ENCODE results near the gene CTIF. TPM values are rescaled to one million over a fixed set of nuclear protein-coding genes. Genes with fewer than 3 reads are reported as not detected.
A peak's percentile ranks its signal among the peaks of the same experiment; 100 is the strongest.

The CTIF gene
- total RNA-seq, 1 donor from 2014 or later = 81.9 TPM

GRCh38 chr18:48723837-48724236 is 185.0 kb downstream of the CTIF start:
- ATAC-seq (no peak), DNase-seq (ENCODE audit: low spot score) (no peak)
- intact Hi-C loops (cut with DNase I) = no loop called here

GRCh38 chr18:48724442-48724841 is 185.6 kb downstream of the CTIF start:
- DNase-seq (ENCODE audit: low spot score) = no peak
- no peak for ATAC-seq
- intact Hi-C loops (cut with DNase I) = no loop called here

GRCh38 chr18:48724939-48725338 is 186.1 kb downstream of the CTIF start:
- DNase-seq (ENCODE audit: low spot score) (no peak), ATAC-seq (no peak)
- intact Hi-C loops (cut with DNase I) = no loop called here

GRCh38 chr18:48725562-48725961 is 186.7 kb downstream of the CTIF start:
- intact Hi-C loops (cut with DNase I) = no loop called here
- DNase-seq (ENCODE audit: low spot score) (no peak), ATAC-seq (no peak)

- DNase-seq (ENCODE audit: low spot score) = no peak
- intact Hi-C loops (cut with DNase I) = no loop called here
- peak; percentile 44 for ATAC-seq
These were observed 188.8 kb downstream of the CTIF start for GRCh38 chr18:48727681-48728080.

GRCh38 chr18:48728204-48728833 is 189.5 kb downstream of the CTIF start:
- ATAC-seq = peak; percentile 34
- intact Hi-C loops (cut with DNase I) = no loop called here
- DNase-seq (ENCODE audit: low spot score) = no peak

- no peak for ATAC-seq
- intact Hi-C loops (cut with DNase I) = no loop called here
- no peak for DNase-seq (ENCODE audit: low spot score)
These were observed 190.6 kb downstream of the CTIF start for GRCh38 chr18:48729404-48729803.

- ATAC-seq = no peak
- DNase-seq (ENCODE audit: low spot score) = no peak
- intact Hi-C loops (cut with DNase I) = no loop called here
These were observed 191.2 kb downstream of the CTIF start for GRCh38 chr18:48730010-48730409.

- DNase-seq (ENCODE audit: low spot score) = no peak
- ATAC-seq = no peak
- intact Hi-C loops (cut with DNase I) = no loop called here
These were observed 194.1 kb downstream of the CTIF start for GRCh38 chr18:48732767-48733424.

- DNase-seq (ENCODE audit: low spot score) = no peak
- peak; percentile 36 for ATAC-seq
- intact Hi-C loops (cut with DNase I) = no loop called here
These were observed 194.9 kb downstream of the CTIF start for GRCh38 chr18:48733643-48734253.

- DNase-seq (ENCODE audit: low spot score) (no peak), ATAC-seq (no peak)
- intact Hi-C loops (cut with DNase I) = no loop called here
These were observed 195.6 kb downstream of the CTIF start for GRCh38 chr18:48734460-48734859.

GRCh38 chr18:48735080-48735676 is 196.3 kb downstream of the CTIF start:
- intact Hi-C loops (cut with DNase I) = no loop called here
- no peak for DNase-seq (ENCODE audit: low spot score)

GRCh38 chr18:48735681-48736255 is 196.9 kb downstream of the CTIF start:
- DNase-seq (ENCODE audit: low spot score) = no peak

More at GRCh38 chr18:48735080-48735676, 196.3 kb downstream of the CTIF start:
- no peak for ATAC-seq

GRCh38 chr18:48736321-48737260 is 197.8 kb downstream of the CTIF start:
- intact Hi-C loops (cut with DNase I) = no loop called here
- no peak for ATAC-seq
- no peak for DNase-seq (ENCODE audit: low spot score)

More at GRCh38 chr18:48735681-48736255, 196.9 kb downstream of the CTIF start:
- intact Hi-C loops (cut with DNase I) = no loop called here
- ATAC-seq = peak; percentile 7

GRCh38 chr18:48739266-48740067 is 200.6 kb downstream of the CTIF start:
- intact Hi-C loops (cut with DNase I) = no loop called here
- ATAC-seq (no peak), DNase-seq (ENCODE audit: low spot score) (no peak)

GRCh38 chr18:48740068-48740440 is 201.2 kb downstream of the CTIF start:
- ATAC-seq = peak; percentile 21
- DNase-seq (ENCODE audit: low spot score) = no peak
- intact Hi-C loops (cut with DNase I) = no loop called here

- ATAC-seq (no peak), DNase-seq (ENCODE audit: low spot score) (no peak)
- intact Hi-C loops (cut with DNase I) = no loop called here
These were observed 202.1 kb downstream of the CTIF start for GRCh38 chr18:48740851-48741485.

All from sciatic nerve (tissue), 2 donors.